ENCODE data around the gene DNAH11.

GRCh38 chr7:21942955-21943354 lies 400.1 kb downstream of the DNAH11 start:
- TF ChIP-seq CTCF (conservative IDR thresholded peaks at IDR 0.05 in 1 of 2, IDR thresholded peaks at IDR 0.05 in 1 of 2; ENCODE audit: extremely low read depth in 1 of 2, insufficient read depth in 1 of 2, low read depth in 1 of 2, low read length in 2 of 2) (no peak), EZH2 (IDR thresholded peaks at IDR 0.05; ENCODE audit: borderline replicate concordance, low read length) (no peak)
